GM18502 (cell line): ENCODE results near the gene PTPN22.

Experiments
- ATAC-seq: cut with Tn5 transposase; IDR thresholded peaks from one replicate; pipeline ENCODE4 v1.9.1; 2021; ENCODE audit warnings: mild to moderate bottlenecking; ENCODE audit not compliant: unreplicated experiment, poor library complexity

Gene PTPN22

DNA sequence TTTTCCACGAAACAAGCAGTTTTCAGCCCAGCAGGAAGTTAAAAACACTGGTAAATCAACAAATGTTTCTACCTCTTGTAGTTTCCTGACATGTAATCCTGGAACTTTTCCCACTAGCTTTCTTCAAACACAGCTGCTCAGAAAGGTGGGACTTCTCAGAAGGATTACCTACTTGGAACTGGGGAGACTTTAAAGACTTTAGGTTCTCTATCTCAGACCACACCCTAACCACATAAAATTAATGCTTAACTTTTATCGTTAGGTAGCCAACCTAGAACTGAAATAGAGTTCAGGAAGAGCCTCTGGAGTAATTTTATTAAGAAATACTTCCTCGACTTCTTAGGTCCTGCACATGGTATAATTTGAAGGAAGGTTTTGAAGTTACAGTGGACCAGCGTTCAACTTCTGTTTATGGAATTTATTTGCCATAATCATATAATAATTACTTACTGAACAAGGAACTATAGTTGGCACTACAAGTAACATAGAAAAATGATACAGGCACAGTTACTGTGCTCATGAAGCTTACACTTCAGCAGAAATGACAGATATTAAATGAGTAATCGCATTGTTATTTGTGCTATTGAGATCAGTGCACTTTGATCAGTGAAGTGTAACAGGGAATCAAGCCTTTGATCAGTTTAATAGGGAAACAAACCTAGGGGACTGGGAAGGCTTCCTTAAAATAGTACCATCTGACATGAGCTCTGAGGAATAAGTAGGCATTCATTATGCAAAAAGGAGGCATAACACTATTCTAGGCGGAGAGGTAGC is 16.1 kb upstream of the PTPN22 start, which contains the start of gene BCL2L15:
Gene BCL2L15 (minus strand): TSS at position 180 of the 774 bp plus-strand sequence. CDS start 206 bp downstream, outside the sequence.
- no peak for ATAC-seq

DNA sequence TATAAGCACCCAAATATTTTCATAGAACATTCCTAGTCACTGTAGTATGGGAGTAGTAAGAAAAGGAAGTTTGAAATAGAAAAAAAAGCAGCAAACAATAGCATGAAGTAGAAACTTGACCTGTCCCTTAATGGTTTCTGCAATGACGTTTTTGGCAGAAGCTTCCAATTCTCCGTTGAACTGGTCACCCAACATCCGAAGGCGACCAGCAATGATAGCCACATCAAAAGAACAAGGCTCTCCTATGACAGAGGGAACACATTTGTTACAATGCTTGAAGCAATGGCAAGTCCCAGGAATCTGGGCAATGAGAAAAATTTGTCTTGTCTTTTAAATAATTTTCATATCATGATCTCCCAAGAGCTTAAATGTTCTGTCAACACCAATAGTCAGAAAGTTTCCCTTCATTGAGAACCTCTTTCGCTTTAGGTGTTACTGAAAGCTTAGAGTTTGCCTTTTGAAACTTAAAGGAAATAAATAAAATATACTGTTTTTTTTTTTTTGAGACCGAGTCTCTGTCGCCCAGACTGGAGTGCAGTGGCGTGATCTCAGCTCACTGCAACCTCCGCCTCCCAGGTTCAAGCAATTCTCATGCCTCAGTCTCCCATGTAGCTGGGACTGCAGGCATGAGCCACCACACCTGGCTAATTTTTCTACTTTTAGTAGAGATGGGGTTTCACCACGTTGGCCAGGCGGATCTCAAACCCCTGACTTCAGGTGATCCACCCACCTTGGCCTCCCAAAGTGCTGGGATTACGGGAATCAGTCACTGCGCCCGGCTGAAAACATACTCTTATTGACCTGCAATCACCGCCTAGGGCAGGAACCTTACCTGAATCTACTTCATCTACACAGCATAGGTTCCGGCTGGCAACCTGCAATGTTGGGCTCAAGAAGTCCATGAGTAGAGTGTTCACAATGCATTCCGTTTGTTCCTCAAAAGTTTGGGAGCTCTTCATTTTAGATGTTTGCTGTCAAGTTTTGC is 15.2 kb upstream of the PTPN22 start:
- ATAC-seq, result no peak

DNA sequence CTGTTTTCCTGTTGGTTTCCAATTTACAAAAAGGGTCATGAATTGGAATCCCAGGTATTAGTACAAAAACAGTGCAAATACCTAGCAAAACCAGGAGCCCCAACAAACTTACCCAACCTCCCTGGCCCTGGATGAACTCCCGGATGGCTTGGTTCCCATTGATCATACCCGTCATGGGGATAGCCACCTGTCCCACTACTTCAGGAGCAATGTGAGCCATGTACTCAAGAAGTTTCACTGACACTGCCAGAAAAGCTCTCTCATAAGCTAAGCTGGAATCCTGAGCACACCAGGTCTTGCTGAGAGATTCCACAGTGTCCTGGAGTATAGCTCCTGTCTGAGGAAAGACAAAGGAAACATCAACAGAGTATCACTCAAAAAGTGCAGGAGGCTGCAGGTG is 10.1 kb upstream of the PTPN22 start:
- no peak for ATAC-seq

DNA sequence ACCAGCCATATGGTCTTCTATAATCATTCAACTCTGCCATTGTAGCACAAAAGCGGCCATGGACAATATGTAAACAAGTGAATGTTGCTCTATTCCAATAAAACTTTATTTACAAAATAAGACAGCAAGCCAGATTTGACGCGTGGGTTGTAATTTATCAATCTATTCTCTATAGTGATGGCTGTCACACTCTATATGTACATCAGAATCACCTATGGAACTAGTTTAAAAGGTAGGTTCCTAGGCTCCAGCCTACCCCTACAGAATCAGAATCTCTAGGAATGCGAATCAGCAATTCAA is 8.2 kb upstream of the PTPN22 start:
- no peak for ATAC-seq

- ATAC-seq, result no peak
Observed at GRCh38 chr1:113876176-113876575, 4.7 kb upstream of the PTPN22 start.

GRCh38 chr1:113875714-113876113 is 4.2 kb upstream of the PTPN22 start:
- no peak for ATAC-seq

- peak; percentile 40 for ATAC-seq
Observed at GRCh38 chr1:113874012-113874879, 2.7 kb upstream of the PTPN22 start.

- peak; percentile 13 for ATAC-seq
Observed at GRCh38 chr1:113872219-113872935, 865 bp upstream of the PTPN22 start.

- no peak for ATAC-seq
Observed at GRCh38 chr1:113870778-113871177, 734 bp downstream of the PTPN22 start.

DNA sequence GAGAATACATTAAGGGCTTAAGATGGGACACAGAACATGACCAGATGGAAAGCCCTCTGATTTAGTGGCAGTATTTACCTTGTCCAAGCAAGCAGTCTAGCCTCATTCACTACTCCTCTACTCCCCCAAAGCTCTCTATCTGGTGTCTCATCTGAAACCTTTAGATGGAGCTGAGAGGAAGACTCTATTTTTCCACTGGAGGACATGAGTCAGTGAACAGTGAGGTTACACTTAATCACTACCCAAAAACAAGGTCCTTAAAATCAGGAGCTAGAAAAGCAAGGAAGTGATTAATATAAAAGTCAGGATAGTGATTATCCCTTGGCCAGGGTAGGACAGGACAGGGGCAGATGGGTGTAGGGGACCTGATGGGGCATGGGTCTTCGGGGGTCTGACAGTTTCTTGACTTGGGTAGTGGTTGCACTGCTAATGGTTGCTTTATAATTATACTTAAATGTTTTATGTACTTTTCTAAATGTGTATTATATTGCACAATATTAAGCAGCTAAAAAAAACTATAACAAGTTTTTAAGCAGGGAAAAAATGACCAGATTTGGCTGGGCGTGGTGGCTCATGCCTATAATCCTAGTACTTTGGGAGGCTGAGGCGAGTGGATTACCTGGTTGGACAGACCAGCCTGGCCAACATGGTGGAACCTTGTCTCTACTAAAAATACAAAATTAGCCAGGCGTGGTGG is 3.0 kb downstream of the PTPN22 start:
- ATAC-seq, result no peak

- ATAC-seq, result no peak
Observed at GRCh38 chr1:113861641-113862040, 9.9 kb downstream of the PTPN22 start.

DNA sequence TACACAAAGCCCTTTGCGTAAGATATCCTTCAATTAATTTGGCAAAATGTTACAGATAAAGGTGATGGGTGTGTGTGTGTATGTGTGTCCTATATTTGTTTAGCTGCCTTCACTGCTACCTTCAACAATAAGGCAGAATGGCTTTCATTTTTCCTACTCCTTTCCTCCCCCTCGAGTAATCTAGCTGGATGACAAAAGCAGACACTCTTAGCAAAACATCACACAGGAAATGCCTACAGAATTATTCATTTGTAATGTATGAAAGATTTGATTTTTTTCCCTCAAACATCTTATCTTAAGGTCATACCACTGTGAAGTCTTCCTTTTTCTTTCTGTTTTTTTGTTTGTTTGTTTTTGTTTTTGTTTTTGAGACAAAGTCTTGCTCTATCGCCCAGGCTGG is 10.6 kb downstream of the PTPN22 start:
- ATAC-seq, result no peak

DNA sequence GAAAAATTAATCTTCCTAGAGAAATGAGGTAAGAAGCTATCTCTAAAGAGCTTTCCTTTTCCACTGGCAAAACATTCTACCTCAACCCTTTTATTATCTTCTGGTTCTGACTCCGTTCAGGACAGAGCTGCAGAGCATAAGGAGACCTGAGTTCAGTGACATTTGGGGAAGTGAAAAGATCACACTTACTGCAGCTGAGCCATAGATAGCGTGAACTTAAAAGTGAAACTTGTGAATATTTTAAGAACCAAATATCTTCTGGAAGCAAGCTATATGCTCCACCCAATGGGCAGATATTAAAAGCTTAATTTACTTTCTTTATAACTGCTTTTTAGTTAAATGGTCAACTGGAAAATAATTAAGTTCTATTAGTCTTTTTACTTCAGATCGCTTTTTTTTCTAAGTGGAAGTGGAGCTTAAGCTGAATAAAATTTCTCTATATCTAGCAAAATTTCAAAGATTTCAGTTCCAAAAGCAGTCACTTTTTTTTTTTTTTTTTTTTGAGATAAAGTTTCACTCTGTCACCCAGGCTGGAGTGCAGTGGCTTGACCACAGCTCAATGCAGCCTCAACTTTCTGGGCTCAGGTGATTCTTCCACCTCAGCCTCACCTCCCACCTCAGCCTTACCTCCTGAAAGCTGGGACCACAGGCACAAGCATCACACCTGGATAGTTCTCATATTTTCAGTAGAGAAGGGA is 11.9 kb downstream of the PTPN22 start:
- ATAC-seq, result peak; percentile 90

GRCh38 chr1:113858982-113859381 is 12.5 kb downstream of the PTPN22 start:
- no peak for ATAC-seq

GRCh38 chr1:113858418-113858817 is 13.1 kb downstream of the PTPN22 start:
- no peak for ATAC-seq

DNA sequence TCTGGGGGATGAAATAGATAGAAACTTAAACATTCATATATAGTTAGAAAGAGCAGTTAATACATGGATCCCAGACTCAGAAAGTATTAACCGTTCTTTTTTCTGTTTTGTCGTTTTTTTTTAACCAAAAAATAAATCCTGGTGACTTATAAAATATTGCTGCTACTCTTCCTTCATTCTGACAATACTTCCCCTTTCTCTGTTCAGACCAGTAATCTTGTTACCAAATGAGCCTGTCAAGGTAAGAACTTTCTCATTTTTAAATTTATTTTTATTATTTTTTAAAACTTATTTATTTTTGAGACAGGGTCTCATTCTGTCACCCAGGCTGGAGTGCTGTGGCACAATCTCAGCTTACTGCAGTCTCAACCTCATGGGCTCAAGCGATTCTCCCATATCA is 13.7 kb downstream of the PTPN22 start:
- ATAC-seq, result no peak

DNA sequence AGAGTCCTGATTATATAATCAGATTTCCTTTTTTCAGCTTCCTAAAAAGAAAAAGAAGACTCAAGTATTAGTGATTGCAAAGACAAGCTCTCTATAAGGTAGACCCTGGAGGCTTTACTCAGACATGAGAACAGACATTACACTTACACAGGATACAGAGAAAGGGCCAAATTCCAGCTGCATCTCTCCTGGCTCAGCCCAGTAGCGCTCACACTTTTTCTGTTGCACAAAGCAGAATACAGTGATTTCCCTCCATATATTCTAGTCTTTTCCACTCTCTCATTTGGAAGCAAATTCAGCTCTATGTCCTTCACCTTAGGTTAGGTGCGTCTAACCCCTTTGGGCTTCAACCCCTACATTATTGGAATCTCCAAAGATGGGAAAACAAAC is 15.1 kb downstream of the PTPN22 start:
- no peak for ATAC-seq

DNA sequence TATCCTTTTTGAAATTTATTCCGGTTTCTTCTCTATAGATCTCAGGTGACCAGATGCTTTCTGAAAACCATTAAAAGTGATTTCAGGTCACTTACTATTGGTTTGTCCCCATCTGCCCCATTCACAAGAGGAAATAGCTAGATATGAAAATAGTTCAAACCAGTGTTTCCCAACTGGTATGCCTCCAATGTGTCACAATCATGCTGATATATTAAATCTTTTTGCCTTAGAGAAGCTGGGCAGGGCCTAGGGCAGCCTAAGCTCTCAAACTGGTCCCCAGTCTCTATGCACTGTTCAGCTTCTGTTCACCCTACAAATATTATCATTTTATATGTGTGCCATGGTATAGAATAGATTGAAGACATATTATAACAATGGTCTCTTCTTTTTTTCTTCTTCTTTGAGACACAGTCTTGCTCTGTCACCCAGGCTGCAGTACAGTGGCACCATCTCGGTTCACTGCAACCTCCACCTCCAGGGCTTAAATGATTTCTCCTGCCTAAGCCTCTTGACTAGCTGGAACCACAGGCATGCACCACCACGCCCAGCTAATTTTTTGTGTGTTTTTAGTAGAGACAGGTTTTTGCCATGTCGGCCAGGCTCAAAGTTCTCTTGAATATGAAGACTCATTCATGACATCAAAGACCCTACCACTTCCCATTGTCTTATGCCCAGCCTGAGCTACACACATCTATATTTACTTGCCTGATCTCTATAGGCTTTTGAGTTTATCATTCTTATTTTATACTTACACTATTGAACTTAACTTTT is 15.7 kb downstream of the PTPN22 start:
- no peak for ATAC-seq
